ENCODE results near the gene AKAP8L. TPM values are rescaled to one million over a fixed set of nuclear protein-coding genes. Genes with fewer than 3 reads are reported as not detected.
A peak's percentile ranks its signal among the peaks of the same experiment; 100 is the strongest.

The AKAP8L gene
- total RNA-seq, 1 experiment from 2014 or later = 106 TPM

GRCh38 chr19:15381864-15382263 is 36.9 kb downstream of the AKAP8L start:
- DNase-seq (ENCODE audit: low read depth, low spot score) = no peak
- H3K27ac ChIP-seq (ENCODE audit: low read depth, low read length) = peak overlapping the region; percentile 31; the same call in 1 of the 2 replicates
- H3K9me2 ChIP-seq (ENCODE audit: insufficient read depth) = no peaks in the 10 kb centered on the region
- peaks cover 8 to 27% of the 10 kb centered on the region in 2 experiments for H3K4me1 ChIP-seq (ENCODE audit: control insufficient read depth in 1 of 2, insufficient read depth in 2 of 2, low read length in 2 of 2)
- ChIA-PET CTCF (no interaction called here), RAD21 (ENCODE audit: low non-redundant PET in 1 of 2, low total read pairs in 2 of 2, uncharacterized antibody in 2 of 2, unreplicated experiment in 2 of 2) (no interaction called here), POLR2A (no interaction called here)
- peaks cover 6% of the 10 kb centered on the region; the same call in 1 of the 2 replicates for H4K20me1 ChIP-seq (ENCODE audit: insufficient read depth)
- H3K4me2 ChIP-seq (ENCODE audit: low read length) = no peak overlapping the region
- ATAC-seq = no peak
- H3K4me3 ChIP-seq (replicated peaks in 1 of 2; ENCODE audit: low read depth in 1 of 2, low read length in 2 of 2) = no peak overlapping the region
- TF ChIP-seq FOSL1 (IDR thresholded peaks at IDR 0.05; ENCODE audit: low read depth) (no peak), CBX3 (IDR thresholded peaks at IDR 0.05; ENCODE audit: low read depth) (no peak), ELF1 (IDR thresholded peaks at IDR 0.05; ENCODE audit: borderline replicate concordance, low read depth) (no peak)
- H3K79me2 ChIP-seq (ENCODE audit: insufficient read depth, low read length) = peaks cover 43% of the 10 kb centered on the region
- H3K9ac ChIP-seq (ENCODE audit: low read length) = no peak overlapping the region
- peaks cover 0 to 5% of the 10 kb centered on the region in 2 experiments; a peak in 2 of 4 replicates for H3K36me3 ChIP-seq (ENCODE audit: control insufficient read depth in 1 of 2, insufficient read depth in 2 of 2, low read length in 2 of 2)
- no peak overlapping the region for H2AFZ ChIP-seq (ENCODE audit: low read depth, low read length, poor library complexity, severe bottlenecking)
- no TSS peak for BruUV-seq (replicated peaks)
- no peaks in the 10 kb centered on the region for H3K27me3 ChIP-seq (ENCODE audit: insufficient read depth, low read length)
- no peaks in the 10 kb centered on the region for H3K9me3 ChIP-seq (ENCODE audit: control insufficient read depth in 1 of 2, insufficient read depth in 1 of 2, low read depth in 1 of 2, low read length in 2 of 2)
- intact Hi-C loops (cut with micrococcal nuclease) = loop anchor here (2.0 kb wide), 1 partner anchor 37 kb away; the partner anchor contains the start of gene AKAP8L

- Histone ChIP-seq H3K4me3 (replicated peaks in 1 of 2; ENCODE audit: low read depth in 1 of 2, low read length in 2 of 2) (no peak overlapping the region), H3K36me3 (ENCODE audit: control insufficient read depth in 1 of 2, insufficient read depth in 2 of 2, low read length in 2 of 2) (peaks cover 0 to 5% of the 10 kb centered on the region in 2 experiments; a peak in 3 of 4 replicates), H3K27me3 (ENCODE audit: insufficient read depth, low read length) (no peaks in the 10 kb centered on the region), H3K4me1 (ENCODE audit: control insufficient read depth in 1 of 2, insufficient read depth in 2 of 2, low read length in 2 of 2) (peaks cover 12 to 31% of the 10 kb centered on the region in 2 experiments), H3K9me2 (ENCODE audit: insufficient read depth) (no peaks in the 10 kb centered on the region), H3K9ac (ENCODE audit: low read length) (no peak overlapping the region), H4K20me1 (ENCODE audit: insufficient read depth) (peaks cover 9% of the 10 kb centered on the region; the same call in 1 of the 2 replicates), H3K9me3 (ENCODE audit: control insufficient read depth in 1 of 2, insufficient read depth in 1 of 2, low read depth in 1 of 2, low read length in 2 of 2) (no peaks in the 10 kb centered on the region), H3K27ac (ENCODE audit: low read depth, low read length) (peak overlapping the region; percentile 88; the same call in 1 of the 2 replicates), H2AFZ (ENCODE audit: low read depth, low read length, poor library complexity, severe bottlenecking) (no peak overlapping the region), H3K79me2 (ENCODE audit: insufficient read depth, low read length) (peaks cover 43% of the 10 kb centered on the region), H3K4me2 (ENCODE audit: low read length) (peak overlapping the region; percentile 97)
- no peak for TF ChIP-seq FOSL1 (IDR thresholded peaks at IDR 0.05; ENCODE audit: low read depth)
- TF ChIP-seq ZFX (IDR thresholded peaks at IDR 0.05) = no peak
- no peak for TF ChIP-seq TCF7L2 (IDR thresholded peaks at IDR 0.05; ENCODE audit: borderline replicate concordance, extremely low read depth, insufficient read depth, insufficient read length)
- no peak for TF ChIP-seq ELF1 (IDR thresholded peaks at IDR 0.05; ENCODE audit: borderline replicate concordance, low read depth)
- no peak for TF ChIP-seq REST (IDR thresholded peaks at IDR 0.05; ENCODE audit: low read depth)
- ATAC-seq (no peak), DNase-seq (ENCODE audit: low read depth, low spot score) (no peak)
- CTCF ChIA-PET = no interaction called here
- intact Hi-C loops (cut with micrococcal nuclease) = loop anchor here (2.0 kb wide), 1 partner anchor 37 kb away; the partner anchor contains the start of gene AKAP8L
- POLR2A ChIA-PET = no interaction called here
- RAD21 ChIA-PET (ENCODE audit: low non-redundant PET in 1 of 2, low total read pairs in 2 of 2, uncharacterized antibody in 2 of 2, unreplicated experiment in 2 of 2) = no interaction called here
- BruUV-seq (replicated peaks) = no TSS peak
Measured at GRCh38 chr19:15381429-15381828, 37.4 kb downstream of the AKAP8L start.

All from HCT116 (cell line).